Eye (tissue), 1 donor: ENCODE results near the gene UNC93B1.

ENCODE experiments used
- DNase-seq: peaks from one replicate; pipeline ENCODE4 v3.0.0-alpha.2; 2015

UNC93B1 gene

GRCh38 chr11:68040101-68040956, 36.4 kb upstream of the UNC93B1 start:
- peak; percentile 45 for DNase-seq

GRCh38 chr11:68039526-68040086, 35.7 kb upstream of the UNC93B1 start:
- DNase-seq, result no peak

GRCh38 chr11:68038718-68039525, 35.0 kb upstream of the UNC93B1 start, which contains the start of gene TCIRG1:
TSS of gene TCIRG1 (plus strand) at chr11:68039025. CDS start at chr11:68041272, 2,247 bp downstream.
- peak; percentile 63 for DNase-seq

- no peak for DNase-seq
Measured at GRCh38 chr11:68038226-68038717, 34.4 kb upstream of the UNC93B1 start.

GRCh38 chr11:68037411-68038225, 33.7 kb upstream of the UNC93B1 start:
- no peak for DNase-seq

GRCh38 chr11:68036717-68037239, 32.9 kb upstream of the UNC93B1 start:
- DNase-seq, result no peak

GRCh38 chr11:68036141-68036716, 32.3 kb upstream of the UNC93B1 start:
- no peak for DNase-seq

- DNase-seq, result no peak
Measured at GRCh38 chr11:68035266-68035876, 31.5 kb upstream of the UNC93B1 start.

GRCh38 chr11:68033708-68034045, 29.8 kb upstream of the UNC93B1 start:
- no peak for DNase-seq

GRCh38 chr11:68032997-68033707, 29.3 kb upstream of the UNC93B1 start:
- DNase-seq, result no peak

- no peak for DNase-seq
Measured at GRCh38 chr11:68032003-68032402, 28.1 kb upstream of the UNC93B1 start.

- no peak for DNase-seq
Measured at GRCh38 chr11:68031144-68031464, 27.2 kb upstream of the UNC93B1 start.

GRCh38 chr11:68030318-68031143, 26.6 kb upstream of the UNC93B1 start, which contains the start of gene NDUFS8:
TSS of gene NDUFS8 (plus strand) at chr11:68030681. CDS start at chr11:68032152, 1,471 bp downstream.
- DNase-seq, result peak; percentile 100

GRCh38 chr11:68028802-68029545, 25.1 kb upstream of the UNC93B1 start:
- no peak for DNase-seq

- no peak for DNase-seq
Measured at GRCh38 chr11:68027667-68028066, 23.8 kb upstream of the UNC93B1 start.

- DNase-seq, result no peak
Measured at GRCh38 chr11:68026391-68027105, 22.7 kb upstream of the UNC93B1 start.

GRCh38 chr11:68025047-68025446, 21.1 kb upstream of the UNC93B1 start:
- no peak for DNase-seq

- no peak for DNase-seq
Measured at GRCh38 chr11:68024508-68024907, 20.6 kb upstream of the UNC93B1 start.
